ENCODE results near the gene MARCHF2. TPM values are rescaled to one million over a fixed set of nuclear protein-coding genes. Genes with fewer than 3 reads are reported as not detected.

Gene MARCHF2
- polyA plus RNA-seq, 1 of the 3 experiments (the other 2 are of a cell fraction): 57.2 TPM

DNA sequence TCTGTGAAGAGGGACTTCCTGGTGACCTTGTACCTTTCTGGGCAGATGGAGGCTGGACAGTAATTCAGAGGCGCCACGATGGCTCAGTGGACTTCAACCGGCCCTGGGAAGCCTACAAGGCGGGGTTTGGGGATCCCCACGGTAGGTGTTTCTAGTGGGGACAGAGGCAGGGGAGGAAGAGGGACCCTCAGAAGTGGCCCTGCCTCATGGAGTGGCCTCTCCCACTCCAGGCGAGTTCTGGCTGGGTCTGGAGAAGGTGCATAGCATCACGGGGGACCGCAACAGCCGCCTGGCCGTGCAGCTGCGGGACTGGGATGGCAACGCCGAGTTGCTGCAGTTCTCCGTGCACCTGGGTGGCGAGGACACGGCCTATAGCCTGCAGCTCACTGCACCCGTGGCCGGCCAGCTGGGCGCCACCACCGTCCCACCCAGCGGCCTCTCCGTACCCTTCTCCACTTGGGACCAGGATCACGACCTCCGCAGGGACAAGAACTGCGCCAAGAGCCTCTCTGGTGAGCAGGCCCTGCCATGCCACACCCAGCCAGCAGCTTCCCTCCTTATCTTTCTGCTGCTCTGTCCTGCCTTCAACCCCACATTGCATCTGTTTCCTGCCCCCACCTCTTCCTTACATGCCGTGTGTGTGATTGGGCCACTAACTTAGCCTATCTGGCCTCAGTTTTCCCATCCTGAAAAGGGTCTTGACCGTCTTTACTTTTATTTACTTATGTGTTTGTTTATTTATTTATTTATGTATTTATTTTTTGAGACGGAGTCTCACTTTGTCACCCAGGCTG lies 41.9 kb upstream of the MARCHF2 start:
- Histone ChIP-seq H3K36me3 (replicated peaks in 1 of 2; ENCODE audit: control insufficient read depth in 1 of 2, insufficient read depth in 2 of 2, low read length in 1 of 2) (peaks cover 9 to 12% of the 10 kb centered on the region in 2 experiments), H3K9me2 (no peaks in the 10 kb centered on the region), H3F3A (replicated peaks; ENCODE audit: insufficient read depth) (peaks cover 2% of the 10 kb centered on the region), H3K4me2 (no peak overlapping the region), H3K4me3 (ENCODE audit: low read depth in 2 of 2, low read length in 1 of 2) (no peak overlapping the region), H4K20me1 (ENCODE audit: insufficient read depth) (no peaks in the 10 kb centered on the region), H3K79me2 (ENCODE audit: insufficient read depth) (no peaks in the 10 kb centered on the region), H2AFZ (ENCODE audit: low read depth) (no peak overlapping the region), H3K27ac (ENCODE audit: low read depth in 2 of 2, low read length in 1 of 2) (no peak overlapping the region), H3K27me3 (ENCODE audit: insufficient read depth) (no peaks in the 10 kb centered on the region), H3K9ac (no peak overlapping the region), H3K9me3 (no peaks in the 10 kb centered on the region), H3K4me1 (ENCODE audit: control insufficient read depth in 1 of 2, insufficient read depth in 2 of 2, low read depth in 1 of 2, low read length in 1 of 2) (peaks cover 14 to 18% of the 10 kb centered on the region in 2 experiments; a peak in 3 of 4 replicates)
- peak; percentile 37 for DNase-seq
- ChIA-PET CTCF (interaction anchor here (1.1 to 1.2 kb wide), 2 partner anchors 13 to 17 kb away, joined by 3 to 7 read pairs; no protein-coding TSS in a partner anchor), POLR2A (no interaction called here)
- 93% methylated on average over 4 of the region's 28 CpGs for WGBS (ENCODE audit: low lambda C conversion rate)
- TF ChIP-seq, protein P1, sequence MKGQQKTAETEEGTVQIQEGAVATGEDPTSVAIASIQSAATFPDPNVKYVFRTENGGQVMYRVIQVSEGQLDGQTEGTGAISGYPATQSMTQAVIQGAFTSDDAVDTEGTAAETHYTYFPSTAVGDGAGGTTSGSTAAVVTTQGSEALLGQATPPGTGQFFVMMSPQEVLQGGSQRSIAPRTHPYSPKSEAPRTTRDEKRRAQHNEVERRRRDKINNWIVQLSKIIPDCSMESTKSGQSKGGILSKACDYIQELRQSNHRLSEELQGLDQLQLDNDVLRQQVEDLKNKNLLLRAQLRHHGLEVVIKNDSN (IDR thresholded peaks at IDR 0.05; ENCODE audit: borderline replicate concordance, low read depth): no peak
- TF ChIP-seq, protein P2, sequence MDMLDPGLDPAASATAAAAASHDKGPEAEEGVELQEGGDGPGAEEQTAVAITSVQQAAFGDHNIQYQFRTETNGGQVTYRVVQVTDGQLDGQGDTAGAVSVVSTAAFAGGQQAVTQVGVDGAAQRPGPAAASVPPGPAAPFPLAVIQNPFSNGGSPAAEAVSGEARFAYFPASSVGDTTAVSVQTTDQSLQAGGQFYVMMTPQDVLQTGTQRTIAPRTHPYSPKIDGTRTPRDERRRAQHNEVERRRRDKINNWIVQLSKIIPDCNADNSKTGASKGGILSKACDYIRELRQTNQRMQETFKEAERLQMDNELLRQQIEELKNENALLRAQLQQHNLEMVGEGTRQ (IDR thresholded peaks at IDR 0.05; ENCODE audit: borderline replicate concordance, low read depth, low read length): no peak
- no peak for TF ChIP-seq RFX5 (IDR thresholded peaks at IDR 0.05; ENCODE audit: low read length)
- TF ChIP-seq GABPA (IDR thresholded peaks at IDR 0.05; ENCODE audit: low read depth): no peak
- TF ChIP-seq JUND (IDR thresholded peaks at IDR 0.05): no peak
- TF ChIP-seq FOXJ3 (CRISPR knock-in tag; IDR thresholded peaks at IDR 0.05): no peak
- TF ChIP-seq POLR2AphosphoS5 (IDR thresholded peaks at IDR 0.05; ENCODE audit: low read depth, low read length): no peak
- TF ChIP-seq NRF1 (IDR thresholded peaks at IDR 0.05; ENCODE audit: low read depth, low read length): no peak
- no peak for TF ChIP-seq TCF12 (IDR thresholded peaks at IDR 0.05)
- TF ChIP-seq, protein P3, sequence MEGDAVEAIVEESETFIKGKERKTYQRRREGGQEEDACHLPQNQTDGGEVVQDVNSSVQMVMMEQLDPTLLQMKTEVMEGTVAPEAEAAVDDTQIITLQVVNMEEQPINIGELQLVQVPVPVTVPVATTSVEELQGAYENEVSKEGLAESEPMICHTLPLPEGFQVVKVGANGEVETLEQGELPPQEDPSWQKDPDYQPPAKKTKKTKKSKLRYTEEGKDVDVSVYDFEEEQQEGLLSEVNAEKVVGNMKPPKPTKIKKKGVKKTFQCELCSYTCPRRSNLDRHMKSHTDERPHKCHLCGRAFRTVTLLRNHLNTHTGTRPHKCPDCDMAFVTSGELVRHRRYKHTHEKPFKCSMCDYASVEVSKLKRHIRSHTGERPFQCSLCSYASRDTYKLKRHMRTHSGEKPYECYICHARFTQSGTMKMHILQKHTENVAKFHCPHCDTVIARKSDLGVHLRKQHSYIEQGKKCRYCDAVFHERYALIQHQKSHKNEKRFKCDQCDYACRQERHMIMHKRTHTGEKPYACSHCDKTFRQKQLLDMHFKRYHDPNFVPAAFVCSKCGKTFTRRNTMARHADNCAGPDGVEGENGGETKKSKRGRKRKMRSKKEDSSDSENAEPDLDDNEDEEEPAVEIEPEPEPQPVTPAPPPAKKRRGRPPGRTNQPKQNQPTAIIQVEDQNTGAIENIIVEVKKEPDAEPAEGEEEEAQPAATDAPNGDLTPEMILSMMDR (IDR thresholded peaks at IDR 0.05): no peak
- TF ChIP-seq FOSL2 (IDR thresholded peaks at IDR 0.05; ENCODE audit: borderline replicate concordance, low read depth): no peak
- TF ChIP-seq CHD2 (IDR thresholded peaks at IDR 0.05; ENCODE audit: low read length, partially characterized antibody): no peak
